ENCODE results near the gene RTN3.
A peak's percentile ranks its signal among the peaks of the same experiment; 100 is the strongest.
"Not testable (repeated sequence)": the region's sequence is repeated elsewhere in the genome, so short reads cannot be mapped to it uniquely, and the experiment has no call there.

RTN3 gene

DNA sequence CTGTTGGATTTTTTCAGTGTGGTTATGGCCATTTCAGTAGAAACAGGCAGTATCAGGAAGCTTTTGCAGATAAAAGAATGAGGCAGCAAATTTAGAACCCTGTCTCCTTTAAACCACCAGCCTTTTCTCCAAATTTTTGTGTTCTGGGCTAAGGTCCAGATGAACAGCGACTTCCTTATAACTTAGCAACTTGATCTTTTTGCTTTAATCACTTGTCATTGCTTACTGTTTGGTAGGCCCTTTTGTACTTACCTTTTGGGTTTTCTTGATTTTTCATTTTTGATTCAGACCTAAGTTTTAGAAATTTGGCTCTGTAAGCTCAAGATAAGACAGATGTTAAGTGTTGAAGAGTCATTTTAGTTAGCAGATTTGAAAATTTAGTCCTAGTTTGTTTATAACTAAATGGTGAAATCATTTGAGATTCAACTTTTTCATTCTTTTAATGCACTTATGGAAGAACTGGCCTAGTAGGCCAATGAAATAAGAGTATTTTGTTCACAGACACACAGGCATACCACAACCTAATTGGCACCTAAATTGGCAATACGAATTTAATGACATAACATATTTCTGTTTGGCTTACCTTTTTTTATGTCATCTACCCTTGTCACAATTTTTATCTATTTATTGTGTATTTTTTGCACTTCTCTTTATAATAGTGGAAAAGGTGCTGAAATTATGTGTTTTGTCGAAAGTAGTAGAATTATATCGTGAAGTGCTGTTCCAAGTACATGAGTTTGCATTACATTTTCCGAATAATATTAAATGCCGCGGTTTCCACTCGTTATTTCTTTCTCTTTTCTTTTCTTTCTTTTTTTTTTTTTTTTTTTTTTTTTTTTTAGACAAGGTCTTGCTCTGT lies 2.1 kb downstream of the RTN3 start:
- no peak for DNase-seq (ENCODE audit: low read depth)

DNA sequence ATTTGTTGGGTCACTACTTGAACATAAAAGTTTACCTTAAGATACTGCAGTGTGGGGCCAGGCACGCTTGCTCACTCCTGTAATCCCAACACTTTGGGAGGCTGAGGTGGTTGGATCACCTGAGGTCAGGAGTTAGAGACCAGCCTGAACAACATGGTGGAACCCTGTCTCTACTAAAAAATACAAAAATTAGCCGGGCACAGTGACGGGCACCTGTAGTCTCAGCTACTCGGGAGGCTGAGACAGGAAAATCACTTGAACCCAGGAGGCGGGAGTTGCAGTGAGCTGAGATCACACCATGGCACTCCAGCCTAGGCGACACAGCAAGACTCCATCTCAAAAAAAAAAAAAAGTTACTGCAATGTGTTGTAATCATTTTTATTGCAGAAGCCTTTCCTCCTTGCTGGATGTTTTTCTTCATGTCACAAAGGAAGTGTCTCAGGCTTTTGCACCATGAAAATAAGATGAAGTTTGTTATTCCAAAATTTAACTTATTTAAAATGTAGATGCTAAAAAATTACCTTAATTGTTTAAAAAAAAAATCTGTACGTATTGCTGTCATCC lies 3.9 kb downstream of the RTN3 start:
- DNase-seq (ENCODE audit: low read depth): not testable (repeated sequence)

DNA sequence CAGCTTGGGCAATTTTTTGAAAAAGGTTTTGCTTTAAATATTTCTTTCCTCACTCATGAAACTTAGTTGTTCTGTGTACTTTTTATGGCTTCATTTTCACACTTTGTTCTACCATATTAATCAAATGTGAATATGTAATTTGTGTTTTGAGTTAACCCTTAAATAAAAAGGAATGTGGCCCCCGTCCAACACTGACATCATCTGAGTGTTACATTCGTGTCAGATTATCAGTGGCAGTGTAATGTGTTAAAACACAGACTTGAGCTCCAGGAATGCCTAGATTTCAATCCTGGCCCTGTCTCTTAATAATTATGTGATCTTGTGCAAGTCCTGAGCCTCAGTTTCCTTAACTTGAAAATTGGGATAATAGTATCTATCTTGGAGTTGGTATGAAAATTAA lies 5.6 kb downstream of the RTN3 start:
- DNase-seq (ENCODE audit: low read depth): no peak

DNA sequence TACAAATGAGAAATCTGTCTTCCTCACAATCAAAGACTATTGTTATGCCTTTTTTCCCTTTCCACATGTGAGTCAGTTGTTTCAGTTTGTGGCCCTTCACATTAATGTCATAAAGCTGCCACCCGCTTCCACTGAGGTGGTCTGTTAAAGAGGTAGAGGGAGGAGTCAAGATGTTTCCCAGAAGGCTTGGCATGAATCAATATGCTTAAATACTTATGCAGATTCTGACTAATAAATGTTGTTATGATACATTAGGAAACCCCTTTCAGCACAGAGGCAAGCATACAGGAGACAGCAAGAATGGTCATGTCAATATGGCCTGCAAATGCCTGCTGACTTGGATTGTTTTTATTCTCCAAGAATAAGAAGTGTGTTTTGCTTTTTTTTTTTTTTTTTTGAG lies 6.5 kb downstream of the RTN3 start:
- no peak for DNase-seq (ENCODE audit: low read depth)

DNA sequence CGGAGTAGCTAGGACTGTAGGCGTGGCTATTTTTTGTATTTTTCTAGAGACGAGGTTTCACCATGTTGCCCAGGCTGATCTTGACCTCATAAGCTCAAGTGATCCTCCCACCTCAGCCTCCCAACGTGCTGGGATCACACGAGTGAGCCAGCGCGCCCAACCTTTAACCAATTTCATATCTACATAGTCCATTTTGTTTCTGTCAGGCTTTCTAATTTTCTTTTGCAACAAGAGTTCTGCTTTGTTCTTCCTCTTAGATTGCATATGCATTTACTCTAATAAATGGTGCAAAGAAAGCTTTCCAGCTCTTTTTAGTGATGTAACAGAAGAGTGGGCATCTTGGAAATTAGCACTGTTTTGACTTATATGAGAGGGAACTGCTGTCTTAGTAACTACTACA lies 13.3 kb downstream of the RTN3 start:
- no peak for DNase-seq (ENCODE audit: low read depth)

DNA sequence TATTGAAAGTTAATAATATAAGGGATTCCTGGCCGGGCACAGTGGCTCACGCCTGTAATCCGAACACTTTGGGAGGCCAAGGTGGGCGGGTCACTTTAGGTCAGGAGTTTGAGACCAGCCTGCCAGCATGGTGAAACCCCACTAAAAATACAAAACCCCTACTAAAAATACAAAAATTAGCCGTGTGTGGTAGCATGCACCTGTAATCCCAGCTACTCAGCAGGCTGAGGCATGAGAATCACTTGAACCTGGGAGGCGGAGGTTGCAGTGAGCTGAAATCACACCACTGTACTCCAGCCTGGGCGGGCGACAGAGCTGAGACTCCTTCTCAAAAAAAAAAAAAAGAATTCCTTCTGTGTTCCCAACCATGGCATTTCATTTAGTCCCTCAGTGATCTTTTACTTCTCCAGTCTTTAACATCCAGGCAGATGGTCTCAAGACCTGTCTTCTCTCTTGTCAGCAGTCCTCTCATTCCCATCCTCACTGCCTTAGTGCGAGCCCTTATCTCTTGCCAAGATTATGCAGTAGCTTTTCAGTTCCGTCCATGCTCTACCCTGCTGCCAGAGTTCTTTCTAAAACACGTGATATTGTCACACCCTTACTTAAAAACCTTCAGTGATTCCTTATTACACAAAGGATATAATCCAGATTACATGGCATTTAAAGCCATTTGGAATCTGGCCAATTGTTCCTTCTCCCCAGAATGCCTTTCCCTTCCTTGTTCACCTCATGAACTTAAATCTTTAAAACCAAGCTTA lies 17.9 kb downstream of the RTN3 start:
- no peak for DNase-seq (ENCODE audit: low read depth)

DNA sequence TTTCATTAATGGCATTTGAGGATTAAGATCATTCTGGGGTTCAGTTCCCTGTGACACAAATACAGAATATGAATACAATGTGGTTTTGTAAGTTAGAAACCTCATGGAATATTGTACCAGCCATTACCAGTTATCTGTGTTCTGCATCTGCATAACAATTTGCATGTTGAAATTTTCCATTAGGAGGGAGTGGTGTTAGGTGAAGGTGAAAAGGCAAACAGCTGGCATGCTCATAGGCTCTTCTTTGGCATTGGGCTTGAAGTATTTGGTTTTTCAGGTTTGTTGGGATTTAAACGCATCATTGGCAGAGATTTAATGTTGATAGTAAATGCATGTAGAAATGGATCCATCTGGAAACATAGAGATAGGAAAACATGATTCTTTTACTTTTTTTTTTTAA lies 18.6 kb downstream of the RTN3 start:
- no peak for DNase-seq (ENCODE audit: low read depth)

DNA sequence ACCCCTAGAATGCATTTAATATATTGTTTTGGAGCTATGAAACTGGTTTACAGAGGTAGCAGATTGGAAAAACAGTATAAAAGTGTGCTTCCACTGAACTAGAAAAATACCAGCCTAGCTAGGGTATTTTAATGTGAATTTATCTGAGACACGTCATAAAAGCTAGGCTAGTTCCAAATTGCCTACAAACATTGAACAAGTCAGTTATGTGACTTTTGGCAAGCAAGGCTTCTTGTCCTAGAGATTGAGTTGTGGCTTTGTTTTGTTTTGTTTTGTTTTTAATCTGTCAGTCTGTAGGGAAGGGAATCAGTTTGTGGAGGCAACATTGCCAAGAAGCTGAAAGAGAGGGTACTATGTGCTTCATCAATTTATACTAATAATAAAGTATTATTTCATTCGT lies 24.2 kb downstream of the RTN3 start:
- DNase-seq (ENCODE audit: low read depth): no peak

DNA sequence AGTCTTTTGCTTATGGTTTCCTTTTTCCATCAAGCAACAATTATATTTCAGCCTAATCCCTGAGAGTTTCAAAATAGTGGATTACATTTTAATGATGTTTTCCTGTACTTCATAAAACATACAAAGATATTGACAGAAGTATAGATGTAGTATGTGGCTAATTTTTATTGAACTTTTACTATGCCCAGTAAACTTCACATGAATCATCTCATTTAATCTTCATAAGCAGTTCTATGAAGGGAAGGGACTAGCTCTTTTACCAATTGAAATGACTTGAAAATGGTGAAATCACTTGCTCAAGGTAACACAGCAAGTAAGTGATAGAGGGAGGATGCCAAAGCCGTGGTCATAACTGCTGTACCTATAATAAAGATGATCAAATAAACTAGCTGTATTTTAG lies 27.5 kb downstream of the RTN3 start:
- no peak for DNase-seq (ENCODE audit: low read depth)

DNA sequence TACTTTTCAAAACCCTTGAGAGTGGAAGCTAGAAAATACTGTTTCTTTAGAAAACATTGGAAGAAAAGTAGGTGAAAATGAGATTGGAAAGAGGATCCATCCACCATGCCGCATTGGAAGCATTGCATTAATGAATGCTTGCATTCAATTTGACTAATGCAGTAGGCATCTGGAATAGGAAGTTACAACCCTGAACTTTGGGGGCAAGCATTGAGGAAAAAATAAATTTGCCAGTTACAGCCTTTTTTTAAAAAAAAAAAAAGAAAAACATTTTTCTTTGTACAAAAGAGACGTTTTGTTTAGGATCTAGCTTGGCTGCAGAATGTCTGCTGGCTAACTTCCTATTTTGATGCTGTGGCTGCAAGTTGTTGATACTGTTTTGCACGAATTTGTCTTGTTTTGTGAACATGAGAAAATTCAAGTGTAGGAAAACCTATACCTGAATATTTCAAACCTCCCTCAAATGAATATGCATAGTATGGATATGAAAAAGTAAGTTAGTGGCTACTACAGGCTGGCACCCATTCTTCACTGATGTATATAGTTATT lies 28.1 kb downstream of the RTN3 start:
- peak; percentile 51 for DNase-seq (ENCODE audit: low read depth)

DNA sequence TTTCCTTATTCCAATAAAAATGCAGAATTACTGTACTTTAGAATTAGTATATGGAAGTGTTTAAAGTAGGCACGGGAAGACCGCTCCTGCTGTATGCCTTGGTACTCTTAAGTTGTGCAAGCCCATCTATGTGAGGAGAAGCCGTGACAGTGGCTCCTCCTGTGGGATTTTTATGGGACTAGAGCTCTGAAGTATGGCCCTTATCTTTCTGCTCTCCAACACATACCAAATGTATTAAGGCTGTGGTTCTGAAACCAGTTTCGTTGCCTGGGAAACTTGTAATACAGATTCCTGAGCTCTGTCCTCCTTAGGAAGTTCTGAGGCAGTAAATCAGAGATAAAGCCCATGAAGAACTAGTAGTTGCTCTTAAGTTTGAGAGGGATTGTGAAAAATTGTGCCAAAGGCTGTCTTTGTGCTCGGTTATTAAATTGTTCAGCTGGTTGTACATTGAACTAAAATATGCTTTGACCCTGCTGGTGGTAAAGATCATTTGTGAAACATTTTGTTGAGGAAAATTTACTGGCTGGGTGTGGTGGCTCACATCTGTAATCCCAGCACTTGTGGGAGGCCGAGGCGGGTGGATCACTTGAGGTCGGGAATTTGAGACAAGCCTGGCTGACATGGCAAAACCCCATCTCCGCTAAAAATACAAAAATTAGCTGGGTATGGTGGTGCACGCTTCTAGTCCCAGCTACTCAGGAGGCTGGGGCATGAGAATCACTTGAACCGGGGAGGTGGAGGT lies 29.3 kb downstream of the RTN3 start:
- peak; percentile 20 for DNase-seq (ENCODE audit: low read depth)

DNA sequence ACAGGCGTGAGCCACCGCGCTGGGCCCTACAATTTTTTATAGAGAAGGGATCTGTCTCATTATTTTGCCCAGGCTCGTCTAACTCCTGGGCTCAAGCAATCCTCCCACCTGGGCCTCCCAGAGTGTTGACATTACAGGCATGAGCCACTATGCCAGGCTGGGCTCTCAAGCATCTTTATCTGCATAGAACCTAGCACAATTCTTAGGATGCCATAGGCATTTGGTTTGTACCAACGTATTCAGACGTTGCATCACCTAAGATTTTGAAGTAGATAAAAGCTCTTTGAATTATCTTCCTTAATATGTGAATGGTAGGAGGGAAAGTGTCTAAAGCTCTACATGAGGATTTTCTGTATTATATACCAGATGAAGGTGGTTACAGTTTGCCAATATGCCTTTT lies 30.5 kb downstream of the RTN3 start:
- no peak for DNase-seq (ENCODE audit: low read depth)

DNA sequence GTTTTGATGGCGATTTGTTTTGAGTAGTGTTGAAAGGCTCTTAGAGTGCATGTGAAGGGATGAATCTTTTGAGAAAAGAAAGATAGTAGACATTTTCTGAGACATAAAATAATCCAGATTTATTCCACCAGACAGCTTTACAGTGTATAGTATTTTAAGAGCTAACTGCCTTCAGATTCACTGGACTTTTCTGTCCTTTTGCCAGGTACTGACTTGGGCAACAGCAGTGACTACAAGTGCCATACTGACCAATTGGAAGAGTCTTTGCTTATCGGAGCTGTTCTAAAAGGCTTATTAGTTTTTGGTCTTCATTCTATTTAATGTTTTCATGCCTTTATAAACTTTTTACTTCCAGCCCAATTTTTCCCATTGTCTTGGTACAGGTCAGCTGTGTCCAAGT lies 32.5 kb downstream of the RTN3 start:
- no peak for DNase-seq (ENCODE audit: low read depth)

DNA sequence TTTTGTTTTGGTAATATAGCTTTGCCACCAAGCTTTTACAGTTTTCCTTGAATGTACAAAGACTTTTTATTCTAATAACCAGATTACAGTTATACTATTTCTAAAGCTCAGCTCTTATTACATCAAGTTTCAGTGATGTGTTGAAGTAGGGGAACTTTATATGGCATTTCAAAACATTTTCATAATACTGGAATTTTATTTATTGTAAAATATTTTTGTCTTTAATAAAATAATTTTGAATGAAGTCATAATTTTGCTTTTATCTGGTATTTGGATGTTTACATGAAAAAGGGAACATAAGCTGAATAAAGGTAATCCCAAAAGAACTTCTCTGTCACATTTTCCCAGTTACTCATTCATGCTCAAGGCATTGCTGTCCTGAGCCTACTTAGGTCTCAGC lies 34.7 kb downstream of the RTN3 start:
- no peak for DNase-seq (ENCODE audit: low read depth)

DNA sequence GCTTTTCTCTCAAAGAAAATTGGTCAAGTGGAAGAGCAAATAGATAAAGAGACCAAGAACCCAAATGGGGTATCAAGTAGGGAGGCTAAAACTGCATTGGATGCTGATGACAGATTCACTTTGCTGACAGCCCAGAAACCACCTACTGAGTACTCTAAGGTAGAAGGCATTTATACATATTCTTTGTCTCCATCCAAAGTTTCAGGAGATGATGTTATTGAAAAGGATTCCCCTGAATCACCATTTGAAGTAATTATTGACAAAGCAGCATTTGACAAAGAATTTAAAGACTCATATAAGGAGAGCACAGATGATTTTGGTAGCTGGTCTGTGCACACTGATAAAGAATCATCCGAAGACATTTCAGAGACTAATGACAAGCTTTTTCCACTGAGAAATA lies 37.7 kb downstream of the RTN3 start:
- no peak for DNase-seq (ENCODE audit: low read depth)

DNA sequence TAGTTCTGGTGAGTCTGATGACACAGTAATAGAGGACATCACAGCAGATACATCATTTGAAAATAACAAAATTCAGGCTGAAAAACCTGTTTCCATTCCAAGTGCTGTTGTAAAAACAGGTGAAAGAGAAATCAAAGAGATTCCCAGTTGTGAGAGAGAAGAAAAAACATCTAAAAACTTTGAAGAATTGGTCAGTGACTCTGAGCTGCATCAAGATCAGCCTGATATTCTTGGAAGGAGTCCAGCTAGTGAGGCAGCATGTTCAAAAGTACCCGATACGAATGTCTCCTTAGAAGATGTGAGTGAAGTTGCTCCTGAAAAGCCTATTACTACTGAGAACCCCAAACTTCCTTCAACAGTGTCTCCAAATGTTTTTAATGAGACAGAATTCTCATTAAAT lies 38.7 kb downstream of the RTN3 start:
- DNase-seq (ENCODE audit: low read depth): no peak

DNA sequence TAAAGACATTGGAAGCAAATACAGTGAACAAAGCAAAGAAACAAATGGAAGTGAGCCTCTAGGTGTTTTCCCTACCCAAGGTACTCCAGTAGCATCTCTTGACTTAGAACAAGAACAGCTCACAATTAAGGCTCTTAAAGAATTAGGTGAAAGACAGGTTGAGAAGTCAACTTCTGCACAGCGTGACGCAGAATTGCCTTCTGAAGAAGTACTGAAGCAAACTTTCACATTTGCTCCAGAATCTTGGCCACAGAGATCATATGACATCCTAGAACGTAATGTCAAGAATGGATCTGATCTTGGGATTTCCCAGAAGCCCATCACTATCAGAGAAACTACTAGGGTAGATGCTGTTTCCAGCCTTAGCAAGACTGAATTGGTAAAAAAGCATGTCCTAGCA lies 39.3 kb downstream of the RTN3 start:
- no peak for DNase-seq (ENCODE audit: low read depth)

DNA sequence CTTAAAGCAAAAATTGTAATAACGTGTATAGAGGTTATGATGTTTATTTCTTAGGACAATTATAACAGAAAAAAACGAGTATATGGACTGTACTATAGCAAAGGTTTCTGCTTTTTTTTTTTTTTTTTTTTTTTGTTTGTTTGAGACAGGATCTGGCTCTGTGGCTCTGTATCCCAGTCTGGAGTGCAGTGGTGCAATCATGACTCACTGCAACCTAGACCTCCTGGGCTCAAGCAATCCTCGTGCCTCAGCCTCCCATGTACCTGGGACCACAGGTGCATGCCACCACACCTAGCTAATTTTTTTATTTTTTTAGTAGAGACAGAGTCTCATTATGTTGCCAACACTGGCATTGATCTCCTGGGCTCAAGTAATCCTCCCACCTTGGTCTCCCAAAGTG lies 48.0 kb downstream of the RTN3 start:
- no peak for DNase-seq (ENCODE audit: low read depth)

DNA sequence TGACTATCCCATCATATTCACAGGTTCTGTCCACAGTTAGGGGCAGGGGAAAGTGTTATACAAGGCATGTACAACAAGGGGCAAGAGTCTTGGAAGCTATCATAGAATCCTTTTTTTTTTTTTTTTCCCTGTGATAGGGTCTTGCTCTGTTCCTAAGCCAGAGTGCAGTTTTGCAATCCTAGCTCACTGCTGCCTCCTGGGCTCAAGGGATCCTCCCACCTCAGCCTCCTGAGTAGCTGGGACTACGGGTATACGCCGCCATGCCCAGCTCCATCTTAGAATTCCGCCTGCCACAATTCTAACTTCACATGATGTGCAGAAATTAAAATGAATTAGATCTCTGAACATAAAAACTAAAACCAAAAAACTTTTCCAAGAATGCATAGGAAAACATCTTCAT lies 55.6 kb downstream of the RTN3 start:
- no peak for DNase-seq (ENCODE audit: low read depth)

DNA sequence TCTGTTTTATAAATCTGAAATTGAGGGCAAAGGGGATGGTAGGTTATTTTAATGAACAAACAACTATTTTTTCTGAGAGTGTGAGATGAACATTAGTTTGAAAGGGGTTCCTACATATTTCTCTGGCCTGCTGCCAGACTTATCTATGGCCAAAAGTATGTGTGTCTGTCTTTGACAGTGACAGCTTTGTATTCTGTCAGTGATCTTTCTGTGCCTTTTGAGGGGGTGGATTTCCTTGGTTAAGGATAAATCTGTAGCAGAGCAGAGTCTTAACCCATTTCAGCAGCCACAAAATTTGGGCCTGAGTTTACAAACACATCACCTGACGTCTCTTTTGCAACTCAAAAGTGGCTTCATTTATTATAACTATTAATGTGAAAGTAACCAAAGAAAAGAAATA lies 56.4 kb downstream of the RTN3 start:
- no peak for DNase-seq (ENCODE audit: low read depth)

DNA sequence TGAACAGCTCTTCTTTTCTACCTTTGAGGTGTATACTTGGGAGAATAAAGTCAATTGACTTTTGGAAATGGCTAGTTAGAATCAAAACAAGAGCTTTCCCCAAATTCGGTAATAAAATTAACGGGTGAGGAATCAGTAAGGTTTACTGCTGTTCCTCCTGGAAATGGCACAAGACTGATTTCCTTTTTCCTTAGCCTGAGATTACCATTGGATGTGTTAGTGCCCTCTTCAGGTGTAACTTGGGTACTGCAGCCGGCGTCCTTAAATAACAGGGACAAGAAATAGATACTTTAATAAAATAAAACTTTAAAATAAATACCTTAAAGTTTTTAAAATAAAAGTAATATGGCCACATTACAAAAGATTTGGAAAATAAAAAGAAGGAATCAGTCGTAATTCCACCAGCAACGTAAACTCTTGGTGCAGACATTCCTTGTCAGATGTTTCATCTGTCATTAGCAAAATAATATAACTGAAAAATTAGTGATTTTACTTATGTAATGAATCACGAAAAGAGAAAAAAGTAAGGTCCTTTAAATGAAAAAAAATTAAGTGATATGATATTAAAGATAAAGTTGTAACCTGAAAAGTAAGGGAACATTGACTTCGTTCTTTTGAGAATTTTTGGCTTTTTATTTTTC lies 57.5 kb downstream of the RTN3 start:
- peak; percentile 84 for DNase-seq (ENCODE audit: low read depth)

Data from ELR (cell line).